22Rv1 (cell line): Measurements from ENCODE around the gene BIRC5.

ENCODE experiments used
- ZFX ChIP-seq: fragments of 450-650 bp; IDR thresholded peaks from 2 replicates; pipeline ENCODE4 v1.6.1; 2017; ENCODE audit warnings: antibody characterized with exemption, borderline replicate concordance
- TF ChIP-seq, protein P1 (sequence below): fragments of 450-650 bp; IDR thresholded peaks from 2 replicates; pipeline ENCODE4 v1.5.1; 2017; ENCODE audit warnings: mild to moderate bottlenecking

DNA sequence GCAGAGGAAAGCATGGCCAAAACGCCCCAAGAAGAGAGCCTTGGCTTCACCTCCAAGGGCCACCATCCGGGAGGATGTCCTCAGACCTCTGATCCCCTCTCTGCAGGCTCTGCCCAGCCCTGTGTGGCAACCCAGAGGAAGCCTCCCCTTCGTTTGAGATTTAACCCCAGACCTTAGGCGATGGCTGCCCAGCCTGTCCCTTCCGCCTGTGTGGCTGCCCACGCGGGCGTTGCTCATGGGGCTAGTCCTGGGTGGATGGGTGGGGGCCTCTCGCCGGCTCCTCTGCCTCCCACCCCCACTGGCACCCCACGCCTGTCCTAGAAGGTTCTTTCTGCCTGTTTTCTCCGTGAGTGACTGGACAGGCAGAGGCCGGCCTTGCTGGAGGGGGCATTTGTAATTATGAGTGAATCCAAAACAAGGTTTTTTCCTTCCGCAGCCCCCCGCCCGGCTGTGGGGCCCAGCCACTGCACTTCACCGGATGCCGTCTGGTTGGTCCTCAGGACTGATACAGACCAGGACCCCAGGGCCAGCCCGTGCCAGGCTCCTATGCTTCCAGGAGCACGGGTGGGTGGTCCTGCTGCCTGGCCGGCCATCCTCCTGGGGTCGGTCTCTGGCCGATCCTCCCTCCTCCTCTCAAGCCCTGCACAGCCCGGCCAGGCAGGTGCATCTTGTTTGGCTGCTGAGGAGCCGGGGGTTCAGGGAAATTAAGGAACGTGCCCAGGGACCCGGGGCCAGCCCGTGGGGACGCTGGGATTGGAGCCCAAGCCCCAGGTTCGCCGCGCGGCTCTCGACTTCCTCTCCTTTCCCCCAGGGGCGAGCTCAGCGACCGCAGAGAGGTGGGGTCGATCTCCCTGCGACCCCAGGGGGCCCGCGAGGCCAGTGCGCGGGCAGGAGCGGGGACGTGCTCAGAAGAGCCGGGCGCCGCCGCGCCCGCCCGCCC lies 17.2 kb downstream of the BIRC5 start, which contains the start of gene TMEM235:
- TF ChIP-seq, protein P1, sequence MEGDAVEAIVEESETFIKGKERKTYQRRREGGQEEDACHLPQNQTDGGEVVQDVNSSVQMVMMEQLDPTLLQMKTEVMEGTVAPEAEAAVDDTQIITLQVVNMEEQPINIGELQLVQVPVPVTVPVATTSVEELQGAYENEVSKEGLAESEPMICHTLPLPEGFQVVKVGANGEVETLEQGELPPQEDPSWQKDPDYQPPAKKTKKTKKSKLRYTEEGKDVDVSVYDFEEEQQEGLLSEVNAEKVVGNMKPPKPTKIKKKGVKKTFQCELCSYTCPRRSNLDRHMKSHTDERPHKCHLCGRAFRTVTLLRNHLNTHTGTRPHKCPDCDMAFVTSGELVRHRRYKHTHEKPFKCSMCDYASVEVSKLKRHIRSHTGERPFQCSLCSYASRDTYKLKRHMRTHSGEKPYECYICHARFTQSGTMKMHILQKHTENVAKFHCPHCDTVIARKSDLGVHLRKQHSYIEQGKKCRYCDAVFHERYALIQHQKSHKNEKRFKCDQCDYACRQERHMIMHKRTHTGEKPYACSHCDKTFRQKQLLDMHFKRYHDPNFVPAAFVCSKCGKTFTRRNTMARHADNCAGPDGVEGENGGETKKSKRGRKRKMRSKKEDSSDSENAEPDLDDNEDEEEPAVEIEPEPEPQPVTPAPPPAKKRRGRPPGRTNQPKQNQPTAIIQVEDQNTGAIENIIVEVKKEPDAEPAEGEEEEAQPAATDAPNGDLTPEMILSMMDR, result no peak
- TF ChIP-seq ZFX, result no peak
